HG02973 (cell line): Measurements from ENCODE around the gene RERE.

Source experiments
- ATAC-seq: cut with Tn5 transposase; IDR thresholded peaks from one replicate; pipeline ENCODE4 v1.9.1; 2021; ENCODE audit warnings: moderate library complexity; ENCODE audit not compliant: unreplicated experiment

RERE gene

DNA sequence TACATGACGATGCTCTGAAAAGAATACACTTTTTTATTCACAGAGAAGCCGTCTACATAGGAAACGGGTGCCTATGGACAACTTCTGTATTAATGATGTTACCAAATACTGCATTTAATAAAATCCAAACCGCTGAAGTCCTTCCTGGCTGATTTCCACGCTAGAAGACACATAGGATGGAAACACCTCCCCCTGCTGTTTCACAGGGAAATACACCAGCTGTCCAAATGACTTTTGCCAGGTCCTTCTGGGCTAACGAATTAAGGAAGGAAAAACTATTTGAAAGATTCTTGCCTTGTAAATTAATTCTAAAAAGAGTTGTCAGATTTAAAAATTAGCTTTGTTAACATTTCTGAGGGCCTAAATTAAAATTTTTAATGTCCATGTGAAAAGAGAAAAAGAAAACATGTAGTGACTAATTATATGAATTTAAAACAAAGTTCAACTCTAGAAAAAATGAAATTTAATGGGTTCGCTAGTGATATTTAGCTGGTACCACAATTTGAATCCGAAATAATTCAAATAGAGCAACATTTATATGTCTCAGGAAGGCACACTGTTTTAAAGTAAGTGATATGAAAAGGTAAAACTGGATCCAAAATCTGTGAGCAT is 146.0 kb downstream of the RERE start:
- ATAC-seq = no peak

DNA sequence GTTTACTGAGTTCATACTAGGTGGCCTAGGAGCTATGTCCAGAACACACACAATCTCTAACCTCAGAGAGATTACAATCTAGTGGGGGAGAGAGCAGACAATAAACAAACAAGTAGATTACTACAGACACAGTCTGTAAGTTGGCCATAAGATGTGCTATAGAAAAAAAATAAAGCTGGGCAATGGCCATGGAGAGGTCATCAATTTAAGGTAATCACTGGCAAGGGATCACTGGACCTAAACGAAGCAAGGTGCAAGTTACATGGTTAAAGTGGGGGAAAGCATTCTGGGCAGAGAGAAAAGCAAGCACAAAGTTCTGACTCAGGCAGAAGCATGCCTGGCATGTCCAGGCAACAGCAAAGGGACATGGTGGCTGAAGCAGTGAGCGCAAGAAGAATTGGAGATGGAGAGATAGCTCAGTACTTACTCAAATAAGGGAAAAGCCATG is 147.0 kb downstream of the RERE start:
- no peak for ATAC-seq

DNA sequence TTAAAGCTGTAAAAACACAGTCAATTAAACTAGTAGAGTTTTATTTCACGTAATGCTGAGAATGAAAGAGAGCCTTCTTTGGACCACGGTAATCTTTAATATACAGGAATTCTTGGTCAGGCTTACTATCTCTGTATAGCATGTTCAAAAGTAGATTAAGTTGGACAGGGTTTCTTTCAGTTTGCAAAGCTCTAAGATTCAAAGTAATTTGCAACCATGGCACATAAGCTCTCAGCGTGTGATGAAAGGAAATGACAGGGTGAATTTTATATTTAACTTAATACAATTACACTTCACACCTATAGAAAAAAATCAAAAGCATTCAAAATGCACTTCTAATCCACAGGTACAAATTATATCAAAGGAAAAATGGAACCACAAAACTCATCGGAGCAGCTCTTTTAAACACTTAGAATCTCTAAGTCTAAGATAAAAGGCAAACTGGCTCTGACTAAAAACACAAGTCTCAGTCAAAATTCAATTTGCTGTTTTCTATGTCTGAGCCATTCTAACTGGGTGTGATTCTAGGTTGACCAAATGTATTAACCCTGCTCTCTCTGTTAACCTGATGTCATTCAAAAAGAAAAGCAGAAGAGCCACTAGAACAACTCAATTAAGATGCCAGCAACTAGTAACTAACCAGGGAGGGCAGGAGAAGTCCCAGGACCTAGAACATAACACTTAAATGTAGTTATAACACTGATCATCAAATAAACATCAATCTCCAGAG is 147.7 kb downstream of the RERE start:
- ATAC-seq = no peak

DNA sequence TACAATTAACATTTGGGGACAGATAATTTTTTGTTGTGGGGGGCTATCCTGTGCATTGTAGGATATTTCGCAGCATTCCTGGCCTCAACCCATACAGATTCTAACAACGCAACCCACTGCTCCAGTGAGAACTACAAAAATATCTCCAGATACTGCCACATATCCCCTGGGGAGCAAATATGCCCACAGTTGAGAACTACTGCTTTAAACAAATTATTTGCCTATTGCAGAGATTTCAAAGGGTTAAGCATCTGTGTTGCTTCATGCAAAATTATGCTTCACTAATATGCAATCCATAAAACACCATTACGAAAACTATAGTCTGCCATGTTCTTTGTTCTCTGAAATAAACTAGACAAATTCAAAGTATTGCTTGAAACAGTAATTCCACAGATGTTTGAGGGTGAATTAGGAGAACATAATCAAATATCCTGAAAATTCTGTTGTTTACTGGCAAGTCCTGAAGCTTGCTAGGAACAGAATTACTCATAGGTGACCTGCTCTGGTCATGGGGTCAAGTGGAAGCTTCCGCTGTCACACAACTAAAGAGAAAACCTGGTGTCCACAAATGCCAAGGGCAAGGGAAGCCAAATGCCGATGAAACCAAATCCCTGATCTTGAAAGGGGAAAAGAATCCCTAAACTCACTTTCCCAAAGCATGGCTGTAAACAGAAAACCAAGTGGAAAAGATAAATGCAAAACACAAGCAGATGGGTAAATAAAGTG is 149.4 kb downstream of the RERE start:
- ATAC-seq = no peak

DNA sequence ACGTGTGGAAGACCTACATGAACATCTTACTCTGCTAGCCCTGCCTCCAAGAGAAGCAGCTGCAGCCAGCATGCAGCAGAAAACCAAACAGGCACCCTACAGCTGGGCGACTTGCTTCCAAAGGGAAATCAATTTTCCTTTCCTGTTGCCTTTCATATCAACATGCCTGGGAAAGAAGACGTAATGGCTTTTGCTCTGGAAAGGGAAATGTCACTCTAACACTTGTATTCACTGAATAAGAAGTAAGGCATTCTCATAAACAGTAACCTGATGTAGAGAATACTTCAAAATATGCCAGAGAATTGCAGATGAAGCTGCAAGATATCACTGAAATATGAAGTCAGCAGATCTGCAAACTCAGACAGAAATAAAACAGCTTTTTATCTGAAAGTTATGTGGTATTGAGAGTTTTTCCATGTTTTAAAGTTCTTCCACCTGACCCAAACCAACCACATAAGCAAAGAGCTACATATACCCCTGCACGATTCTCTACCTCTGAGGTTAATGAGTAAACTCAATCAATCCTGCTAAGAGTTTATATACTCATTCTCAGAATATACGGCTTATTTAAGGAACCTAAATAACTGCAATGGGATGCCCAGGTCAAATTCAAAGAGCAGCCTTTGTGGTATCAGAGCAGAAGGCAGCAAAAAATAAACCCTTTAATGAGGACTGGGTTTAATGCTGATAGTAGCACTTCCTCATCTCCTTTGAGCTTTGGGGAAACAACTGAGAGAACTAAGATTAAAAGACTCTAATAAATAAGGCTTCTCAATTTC is 150.9 kb downstream of the RERE start:
- ATAC-seq = no peak

DNA sequence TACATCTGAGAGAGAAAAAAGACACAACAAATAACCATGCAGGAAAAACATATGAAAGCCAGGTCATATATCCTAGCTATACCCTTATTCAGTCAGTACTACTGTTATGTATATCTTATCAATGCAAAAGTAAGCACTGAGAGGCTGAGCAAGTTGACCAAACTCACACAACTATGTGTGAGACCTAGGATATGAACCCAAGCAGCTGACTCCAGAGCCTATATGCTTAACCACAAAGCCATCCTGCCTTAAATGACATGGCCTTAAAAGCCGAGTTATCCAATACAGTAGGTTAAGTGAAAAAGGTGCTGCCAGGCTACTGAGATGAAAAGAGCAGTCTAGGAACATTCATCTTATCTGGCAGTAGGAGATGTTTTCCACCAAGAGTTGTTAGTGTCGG is 151.6 kb downstream of the RERE start:
- no peak for ATAC-seq

DNA sequence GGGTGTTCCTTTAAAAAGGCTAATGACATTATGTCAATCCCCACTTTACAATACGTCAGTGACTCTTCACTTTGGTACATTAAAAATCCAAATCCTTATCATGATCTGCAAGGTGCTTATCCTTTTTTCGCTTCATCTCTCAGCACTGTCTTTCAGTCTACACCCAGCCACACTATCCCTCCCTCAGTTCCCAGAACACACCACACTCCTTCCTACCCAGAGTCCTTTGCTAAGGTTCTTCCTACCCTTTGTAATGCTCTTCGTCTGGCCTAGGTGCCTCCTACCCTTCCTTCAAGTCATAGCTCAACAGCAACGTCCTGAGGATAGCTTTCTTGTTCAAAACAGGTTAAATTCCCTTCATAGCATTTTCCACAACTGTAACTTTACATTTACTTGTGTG is 152.6 kb downstream of the RERE start:
- ATAC-seq = no peak

DNA sequence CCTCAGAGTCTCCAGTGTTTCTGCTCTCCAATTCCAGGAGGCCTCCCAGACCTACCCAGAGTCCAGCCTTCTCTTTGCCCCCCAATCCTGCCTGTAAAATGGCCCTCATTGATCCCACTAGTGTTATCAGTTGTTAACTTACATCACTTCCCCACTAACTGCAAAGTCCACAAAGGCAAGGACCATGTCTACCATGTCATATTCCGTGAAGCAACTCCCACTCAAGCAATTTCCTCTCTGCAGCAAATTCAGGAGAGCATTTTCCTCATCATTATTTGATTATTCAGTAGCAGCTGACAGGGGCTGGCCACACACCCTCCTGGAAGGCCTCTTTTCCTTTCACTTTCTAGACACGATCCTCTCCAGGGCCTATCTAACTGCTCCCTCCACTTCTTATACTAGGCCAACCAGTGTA is 153.5 kb downstream of the RERE start:
- no peak for ATAC-seq

DNA sequence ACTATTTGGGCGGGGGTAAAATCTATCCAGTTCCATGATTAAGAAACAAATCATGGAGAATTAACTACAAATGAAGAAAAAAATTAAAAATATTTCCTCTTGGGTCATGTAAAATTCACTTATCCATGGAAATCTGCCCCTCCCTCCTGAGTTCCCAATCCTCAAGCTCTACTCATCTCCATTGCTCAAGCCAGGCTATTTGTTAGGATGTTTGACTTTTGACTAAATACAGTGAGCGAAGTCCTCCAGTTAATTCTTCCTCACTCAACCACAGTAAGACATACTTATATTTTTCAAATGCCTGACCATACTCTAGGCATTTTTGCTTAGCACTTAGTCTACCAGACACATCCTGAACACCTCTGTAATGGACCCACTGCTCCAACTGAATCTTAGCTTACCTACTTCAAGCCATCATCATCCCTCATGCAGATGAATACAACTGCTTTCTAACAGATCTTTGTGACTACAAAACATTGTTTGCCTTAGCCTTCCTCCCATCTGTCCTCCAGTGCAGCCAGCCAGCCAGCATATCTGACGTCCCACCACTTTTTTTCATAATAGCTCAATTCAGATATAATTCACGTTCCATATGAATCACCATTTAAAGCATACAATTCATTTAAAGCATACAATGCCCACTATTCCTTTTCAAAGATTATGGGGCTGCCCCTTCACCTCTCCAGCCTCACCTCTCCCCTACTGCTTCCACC is 154.2 kb downstream of the RERE start:
- no peak for ATAC-seq

DNA sequence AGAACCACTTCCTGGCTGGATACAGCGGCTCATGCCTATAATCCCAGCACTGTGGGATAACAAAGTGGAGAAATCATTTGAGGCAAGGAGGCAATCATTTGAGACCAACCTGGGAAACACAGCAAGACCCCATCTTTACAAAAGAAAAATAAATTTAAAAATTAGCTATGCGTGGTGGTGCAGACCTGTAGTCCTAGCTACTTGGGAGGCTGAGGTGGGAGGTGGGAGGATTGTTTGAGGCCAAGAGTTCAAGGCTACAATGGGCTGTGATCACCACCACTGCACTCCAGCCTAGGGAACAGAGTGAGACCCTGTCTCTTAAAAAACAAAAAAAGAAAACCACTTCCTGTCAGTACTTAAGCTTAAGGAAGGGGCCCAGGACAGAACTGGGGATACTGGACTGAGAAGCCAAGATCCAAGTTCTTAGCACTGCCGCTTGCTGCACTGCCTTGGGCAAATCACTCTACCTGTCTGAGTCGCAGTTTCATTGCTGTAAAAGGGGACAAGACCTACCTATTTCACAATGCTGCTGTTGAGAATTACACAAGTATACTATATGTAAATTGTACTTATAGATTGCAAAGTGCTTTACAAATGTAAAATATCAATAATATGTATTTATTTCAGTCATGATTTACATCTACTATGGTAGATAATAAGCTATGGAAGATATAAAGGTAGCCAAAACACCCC is 154.9 kb downstream of the RERE start:
- no peak for ATAC-seq

DNA sequence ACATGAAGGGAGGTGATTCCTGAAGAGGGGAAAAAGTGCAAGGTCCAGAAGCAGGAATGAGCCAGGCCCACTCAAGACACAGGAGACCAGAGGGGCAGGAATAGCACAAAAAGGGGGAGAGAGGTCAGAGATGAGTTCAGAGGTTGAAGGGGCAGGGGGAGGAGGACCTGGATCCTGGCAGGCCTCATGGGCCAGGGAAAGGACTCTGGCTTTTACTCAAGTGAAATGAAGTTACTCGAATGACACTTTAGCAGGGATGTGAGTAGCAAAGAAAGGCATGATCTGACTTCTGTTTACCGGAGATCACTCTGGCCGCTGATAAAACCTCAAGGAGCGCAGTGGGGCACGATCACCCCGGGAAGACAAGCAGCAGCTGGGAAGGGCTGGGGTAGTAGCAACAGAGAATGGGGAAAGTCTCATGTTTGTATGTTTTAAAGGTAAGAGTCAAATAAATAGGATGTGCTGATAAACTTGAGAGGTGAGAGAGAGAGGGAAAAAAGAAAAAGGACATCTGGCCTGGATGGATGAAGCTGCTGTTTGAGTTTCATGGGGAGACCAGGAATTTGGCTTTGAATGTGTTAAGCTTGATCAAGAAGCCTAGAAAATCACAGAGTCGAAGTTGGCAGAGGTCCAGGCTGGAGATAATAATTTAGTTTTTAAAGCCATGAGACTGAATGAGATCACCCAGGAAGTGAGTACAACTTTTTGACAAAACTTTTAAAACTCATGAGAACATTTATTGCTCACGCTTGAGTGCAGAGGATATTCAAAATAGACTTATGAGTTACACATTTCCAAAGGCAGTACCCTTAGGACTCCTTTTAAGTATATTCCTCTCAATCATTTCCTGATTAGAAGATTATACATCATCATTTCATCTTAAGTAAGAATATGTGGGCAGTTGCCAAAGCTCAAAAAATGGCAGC is 156.0 kb downstream of the RERE start:
- no peak for ATAC-seq

DNA sequence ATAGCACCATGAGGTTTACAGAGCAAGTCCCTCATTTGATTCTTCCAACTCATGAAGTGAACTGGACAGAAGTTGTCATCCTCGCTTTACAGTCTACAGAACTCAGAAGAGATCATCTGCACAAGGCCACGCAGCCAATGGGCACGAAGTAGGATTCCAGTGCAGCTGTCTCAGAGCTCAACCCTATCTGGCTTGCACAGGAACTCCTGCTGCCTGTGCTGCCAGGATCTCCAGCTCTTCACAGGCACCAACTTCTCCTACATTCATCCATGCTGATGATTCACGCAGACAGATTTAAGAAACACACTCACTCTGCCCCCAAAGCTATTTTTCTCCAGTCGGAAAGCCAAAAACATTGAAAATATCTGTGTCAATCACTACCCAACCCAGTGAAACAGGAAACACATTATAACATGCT is 157.0 kb downstream of the RERE start:
- no peak for ATAC-seq

DNA sequence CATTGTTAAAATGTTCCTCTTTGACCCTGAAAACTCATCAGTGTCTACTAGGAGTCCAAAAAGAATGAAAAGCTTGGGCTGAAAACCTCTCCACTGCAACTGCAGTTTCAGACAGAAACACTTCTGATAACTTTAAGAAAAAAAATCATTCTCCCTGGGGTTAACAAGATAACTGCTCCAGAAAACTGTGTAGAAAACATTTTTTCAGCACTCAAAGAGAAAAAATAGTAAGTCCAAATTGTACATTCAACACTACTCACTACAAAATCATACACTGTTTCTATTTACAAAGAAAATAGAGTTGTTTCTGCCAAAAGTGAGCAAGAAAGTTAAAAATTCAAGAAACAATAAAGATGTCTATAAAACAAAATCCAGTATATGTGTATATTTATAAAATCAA is 157.8 kb downstream of the RERE start:
- ATAC-seq = no peak

DNA sequence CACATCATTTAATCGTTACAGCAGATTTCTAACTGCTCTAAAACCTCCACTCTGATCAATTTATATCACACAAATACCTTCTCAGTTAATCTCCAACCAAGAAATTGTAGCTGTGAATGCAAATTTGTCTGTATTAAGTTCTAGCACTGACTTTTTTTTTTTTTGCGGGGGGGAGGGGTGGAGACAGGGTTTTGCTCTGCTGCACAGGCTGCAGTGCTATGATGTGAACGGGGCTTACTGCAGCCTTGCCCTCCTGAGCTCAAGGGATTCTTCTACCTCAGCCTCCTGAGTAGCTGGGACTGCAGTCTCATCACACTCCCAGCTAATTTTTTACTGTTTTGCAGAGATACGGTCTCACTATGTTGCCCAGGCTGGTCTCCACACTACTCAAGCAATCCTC is 163.6 kb downstream of the RERE start:
- ATAC-seq = no peak

DNA sequence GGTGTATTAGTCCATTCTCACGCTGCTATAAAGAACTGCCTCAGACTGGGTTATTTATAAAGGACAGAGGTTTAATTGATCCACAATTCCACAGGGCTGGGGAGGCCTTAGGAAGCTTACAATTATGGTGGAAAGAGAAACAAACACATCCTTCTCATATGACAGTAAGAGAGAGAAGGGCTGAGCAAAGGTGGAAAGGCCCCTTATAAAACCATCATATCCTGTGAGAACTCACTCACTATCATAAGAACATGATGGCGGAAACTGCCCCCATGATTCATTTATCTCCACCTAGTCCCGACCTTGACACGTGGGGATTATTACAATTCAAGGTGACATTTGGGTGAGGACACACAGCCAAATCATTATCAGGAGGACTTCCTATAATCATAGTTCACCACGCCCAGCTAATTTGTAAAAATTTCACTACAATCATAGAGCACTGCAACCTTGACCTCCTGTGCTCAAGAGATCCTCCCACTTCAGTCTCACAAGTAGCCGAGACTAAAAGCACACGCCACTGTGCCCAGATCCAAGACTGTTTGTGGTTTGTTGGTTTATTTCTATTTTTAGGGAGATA is 164.9 kb downstream of the RERE start:
- ATAC-seq = no peak

DNA sequence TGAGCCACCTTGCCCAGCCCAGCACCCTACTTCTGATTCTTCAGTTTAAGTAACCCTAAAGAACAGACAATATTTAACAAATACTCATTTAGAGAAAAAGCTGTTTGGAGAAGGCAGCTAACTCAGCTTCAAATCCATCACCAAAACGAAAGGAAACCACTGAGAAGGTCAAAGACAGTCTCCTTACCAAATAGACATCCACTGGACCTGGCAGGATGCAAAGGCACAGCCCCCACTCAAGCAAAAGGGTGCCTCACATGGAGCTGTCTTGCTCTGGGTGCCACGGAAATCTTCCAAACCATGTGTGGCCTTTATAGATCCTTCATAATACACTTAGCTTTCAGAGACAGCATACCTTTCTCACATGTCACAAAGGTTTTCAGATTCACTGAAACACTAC is 165.5 kb downstream of the RERE start:
- ATAC-seq = no peak

DNA sequence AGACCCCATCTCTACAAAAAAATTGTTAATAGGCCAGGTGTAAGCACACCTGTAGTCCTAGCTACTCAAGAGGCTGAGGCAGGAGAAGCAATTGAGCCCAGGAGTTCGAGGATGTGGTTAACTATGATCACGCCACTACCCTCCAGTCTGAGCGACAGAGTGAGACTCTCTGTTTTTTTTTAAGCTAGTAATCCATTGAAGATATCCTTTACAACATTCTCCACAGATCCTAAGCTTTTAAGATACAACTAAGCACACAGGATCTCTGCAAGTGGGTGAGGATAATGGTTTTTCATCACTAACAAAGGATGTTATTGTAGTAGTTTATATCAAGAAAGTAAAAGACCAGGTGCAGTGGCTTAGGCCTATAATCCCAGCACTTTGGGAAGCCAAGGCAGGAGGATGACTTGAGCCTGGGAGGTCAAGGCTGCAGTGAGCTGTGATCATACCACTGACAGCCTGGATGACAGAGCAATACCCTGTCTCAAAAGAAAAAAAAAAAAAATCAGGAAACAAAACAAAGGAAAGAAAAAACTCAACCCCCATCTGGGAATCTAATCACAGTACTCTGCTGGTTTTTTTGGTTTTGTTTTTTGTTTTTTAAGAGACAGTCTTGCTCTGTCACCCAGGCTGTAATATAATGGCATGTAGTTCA is 166.1 kb downstream of the RERE start:
- no peak for ATAC-seq

DNA sequence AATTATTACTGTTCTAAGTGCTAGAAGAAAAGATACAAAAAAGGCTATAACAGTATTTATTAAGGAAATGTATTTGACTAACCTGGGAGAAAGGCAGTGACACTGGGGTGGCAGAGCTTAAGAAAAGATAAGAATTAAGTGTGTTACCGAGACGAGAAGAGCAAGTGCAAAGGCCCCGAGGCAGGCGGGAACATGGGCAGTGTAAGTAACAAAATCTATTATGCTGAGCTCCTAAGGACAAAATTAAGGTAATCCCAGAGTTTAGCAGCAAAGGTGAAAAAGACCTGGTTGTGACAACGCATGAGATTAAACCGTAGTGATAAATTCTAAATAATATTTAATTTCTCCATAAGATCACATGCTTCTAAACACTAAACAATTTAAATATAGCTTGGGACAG is 167.6 kb downstream of the RERE start:
- no peak for ATAC-seq
